GM12878 (cell line): ENCODE data around the gene SMOC2. TPM values are rescaled to one million over a fixed set of nuclear protein-coding genes. Genes with fewer than 3 reads are reported as not detected.

Source experiments
- BHLHE40 ChIP-seq, 2 experiments: fragments of 450-650 bp in 1 of 2; IDR thresholded peaks; 2 replicates each; pipeline ENCODE4 v1.6.1; 2011 to 2017; ENCODE audit warnings: low read depth in 2 of 2, borderline replicate concordance in 1 of 2, improper control_type of control experiment in 1 of 2, low read length in 1 of 2, mild to moderate bottlenecking in 1 of 2
- FOXK2 ChIP-seq: fragments of 450-650 bp; IDR thresholded peaks from 2 replicates; pipeline ENCODE4 v1.6.1; 2017; ENCODE audit warnings: mild to moderate bottlenecking, moderate library complexity
- HDGF ChIP-seq: fragments of 450-650 bp; IDR thresholded peaks from 2 replicates; pipeline ENCODE4 v1.6.1; 2016; ENCODE audit warnings: antibody characterized with exemption
- MTA2 ChIP-seq: fragments of 450-650 bp; IDR thresholded peaks from 2 replicates; pipeline ENCODE4 v1.6.1; 2016; ENCODE audit warnings: low read depth, mild to moderate bottlenecking, moderate library complexity
- RAD21 ChIP-seq: IDR thresholded peaks from 2 replicates; pipeline ENCODE4 v1.6.1; 2011; ENCODE audit warnings: mild to moderate bottlenecking, low read depth, low read length, moderate library complexity; ENCODE audit not compliant: insufficient read depth
- RBBP5 ChIP-seq: fragments of 200-600 bp; sonication (generic); conservative IDR thresholded peaks from 2 replicates; pipeline ENCODE4 v1.6.1; 2016
- SMAD5 ChIP-seq: IDR thresholded peaks from 2 replicates; pipeline ENCODE4 v1.6.1; 2016; ENCODE audit warnings: antibody characterized with exemption, low read depth
- SRF ChIP-seq, 2 experiments: IDR thresholded peaks; 2 replicates each; pipeline ENCODE4 v1.6.1; 2011; ENCODE audit warnings: low read depth in 2 of 2, low read length in 2 of 2, mild to moderate bottlenecking in 1 of 2, moderate library complexity in 1 of 2
- polyA plus RNA-seq, 11 experiments: library from polyadenylated mRNA; depleted of rRNA in 4 of 11; unstranded in 6 of 11; stranded (reverse) in 5 of 11; fragments of >200 nt; fragmentation: Nextera tagmentation in 4 of 11; fragmentation: Illumina TruSeq in 1 of 11; extraction: Ambion mirVana in 4 of 11; extraction: Trizol in 1 of 11; gene quantifications; 1 replicate in 1 of 11; 2 replicates in 10 of 11; pipeline versions ENCODE4 v1.2.1 to v1.2.3, GENCODE V29; 2011 to 2016; ENCODE audit warnings: inconsistent platforms in 2 of 11, missing spikeins in 2 of 11, low read depth in 1 of 11
- total RNA-seq, 4 experiments: library from RNA; depleted of rRNA in 3 of 4; stranded (reverse); fragments of >200 nt in 3 of 4; fragmentation: Illumina TruSeq in 1 of 4; extraction: Trizol in 1 of 4; gene quantifications; 2 replicates each; pipeline versions ENCODE4 v1.2.1 to v1.2.3, GENCODE V29; 2013 to 2021
- TF ChIP-seq, protein P1 (sequence below), 3 experiments: IDR thresholded peaks in 2 of 3; conservative IDR thresholded peaks in 1 of 3; 2 replicates each; pipeline ENCODE4 v1.5.1; 2011; ENCODE audit warnings: low read depth in 3 of 3, low read length in 3 of 3, mild to moderate bottlenecking in 3 of 3, control low read depth in 2 of 3, moderate library complexity in 2 of 3, inconsistent platforms in 1 of 3, mixed read lengths in 1 of 3; ENCODE audit not compliant: control insufficient read depth in 2 of 3, insufficient read depth in 1 of 3; ENCODE audit errors: extremely low read depth in 1 of 3
- TF ChIP-seq, protein P2 (sequence below): IDR thresholded peaks from 2 replicates; pipeline ENCODE4 v1.6.1; 2011; ENCODE audit warnings: low read depth, mild to moderate bottlenecking, low read length, moderate library complexity, borderline replicate concordance; ENCODE audit errors: extremely low read depth
- TF ChIP-seq, protein P3 (sequence below): fragments of 450-650 bp; formaldehyde crosslinking; IDR thresholded peaks from 2 replicates; pipeline ENCODE4 v1.4.0; 2020; ENCODE audit warnings: mild to moderate bottlenecking, moderate library complexity

SMOC2 gene
- total and polyA plus RNA-seq, 10 of the 15 experiments (the other 5 are each of a cell fraction or from before 2014, with no cell fraction given): 0.10 to 0.12 TPM; not detected in 8

DNA sequence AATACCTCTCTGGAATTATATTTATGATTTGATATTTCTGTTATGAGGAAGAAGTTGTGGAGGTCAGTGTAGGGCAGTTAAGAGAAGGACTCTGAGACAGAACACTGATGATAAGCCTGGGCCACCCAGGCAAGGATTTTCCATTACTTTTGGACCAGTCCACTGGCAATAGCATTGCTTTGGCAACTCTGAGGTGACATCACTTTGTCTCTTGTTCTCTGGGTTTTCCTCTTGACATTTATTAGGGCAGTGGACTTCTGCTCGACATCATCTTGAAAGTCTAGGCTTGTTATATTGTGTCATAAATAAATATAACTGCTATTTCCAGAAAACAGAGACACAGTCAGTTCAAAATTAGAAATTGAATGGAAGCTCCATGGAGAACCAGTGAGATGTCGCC is 268.0 kb downstream of the SMOC2 start (continued):
- TF ChIP-seq BHLHE40 (IDR thresholded peaks at IDR 0.05; ENCODE audit: borderline replicate concordance in 1 of 2, low read depth in 2 of 2, low read length in 1 of 2): no peak
- TF ChIP-seq RBBP5: no peak
- TF ChIP-seq, protein P1, sequence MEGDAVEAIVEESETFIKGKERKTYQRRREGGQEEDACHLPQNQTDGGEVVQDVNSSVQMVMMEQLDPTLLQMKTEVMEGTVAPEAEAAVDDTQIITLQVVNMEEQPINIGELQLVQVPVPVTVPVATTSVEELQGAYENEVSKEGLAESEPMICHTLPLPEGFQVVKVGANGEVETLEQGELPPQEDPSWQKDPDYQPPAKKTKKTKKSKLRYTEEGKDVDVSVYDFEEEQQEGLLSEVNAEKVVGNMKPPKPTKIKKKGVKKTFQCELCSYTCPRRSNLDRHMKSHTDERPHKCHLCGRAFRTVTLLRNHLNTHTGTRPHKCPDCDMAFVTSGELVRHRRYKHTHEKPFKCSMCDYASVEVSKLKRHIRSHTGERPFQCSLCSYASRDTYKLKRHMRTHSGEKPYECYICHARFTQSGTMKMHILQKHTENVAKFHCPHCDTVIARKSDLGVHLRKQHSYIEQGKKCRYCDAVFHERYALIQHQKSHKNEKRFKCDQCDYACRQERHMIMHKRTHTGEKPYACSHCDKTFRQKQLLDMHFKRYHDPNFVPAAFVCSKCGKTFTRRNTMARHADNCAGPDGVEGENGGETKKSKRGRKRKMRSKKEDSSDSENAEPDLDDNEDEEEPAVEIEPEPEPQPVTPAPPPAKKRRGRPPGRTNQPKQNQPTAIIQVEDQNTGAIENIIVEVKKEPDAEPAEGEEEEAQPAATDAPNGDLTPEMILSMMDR (IDR thresholded peaks at IDR 0.05 in 2 of 3, conservative IDR thresholded peaks at IDR 0.05 in 1 of 3; ENCODE audit: control insufficient read depth in 2 of 3, extremely low read depth in 1 of 3, insufficient read depth in 1 of 3, low read depth in 3 of 3, low read length in 3 of 3): no peak
- no peak for TF ChIP-seq SRF (IDR thresholded peaks at IDR 0.05; ENCODE audit: low read depth in 2 of 2, low read length in 2 of 2)
- TF ChIP-seq FOXK2: no peak
- no peak for TF ChIP-seq RAD21
- no peak for TF ChIP-seq MTA2
- TF ChIP-seq HDGF: no peak
- no peak for TF ChIP-seq SMAD5
- TF ChIP-seq, protein P2, sequence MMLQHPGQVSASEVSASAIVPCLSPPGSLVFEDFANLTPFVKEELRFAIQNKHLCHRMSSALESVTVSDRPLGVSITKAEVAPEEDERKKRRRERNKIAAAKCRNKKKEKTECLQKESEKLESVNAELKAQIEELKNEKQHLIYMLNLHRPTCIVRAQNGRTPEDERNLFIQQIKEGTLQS: no peak
- TF ChIP-seq, protein P3, sequence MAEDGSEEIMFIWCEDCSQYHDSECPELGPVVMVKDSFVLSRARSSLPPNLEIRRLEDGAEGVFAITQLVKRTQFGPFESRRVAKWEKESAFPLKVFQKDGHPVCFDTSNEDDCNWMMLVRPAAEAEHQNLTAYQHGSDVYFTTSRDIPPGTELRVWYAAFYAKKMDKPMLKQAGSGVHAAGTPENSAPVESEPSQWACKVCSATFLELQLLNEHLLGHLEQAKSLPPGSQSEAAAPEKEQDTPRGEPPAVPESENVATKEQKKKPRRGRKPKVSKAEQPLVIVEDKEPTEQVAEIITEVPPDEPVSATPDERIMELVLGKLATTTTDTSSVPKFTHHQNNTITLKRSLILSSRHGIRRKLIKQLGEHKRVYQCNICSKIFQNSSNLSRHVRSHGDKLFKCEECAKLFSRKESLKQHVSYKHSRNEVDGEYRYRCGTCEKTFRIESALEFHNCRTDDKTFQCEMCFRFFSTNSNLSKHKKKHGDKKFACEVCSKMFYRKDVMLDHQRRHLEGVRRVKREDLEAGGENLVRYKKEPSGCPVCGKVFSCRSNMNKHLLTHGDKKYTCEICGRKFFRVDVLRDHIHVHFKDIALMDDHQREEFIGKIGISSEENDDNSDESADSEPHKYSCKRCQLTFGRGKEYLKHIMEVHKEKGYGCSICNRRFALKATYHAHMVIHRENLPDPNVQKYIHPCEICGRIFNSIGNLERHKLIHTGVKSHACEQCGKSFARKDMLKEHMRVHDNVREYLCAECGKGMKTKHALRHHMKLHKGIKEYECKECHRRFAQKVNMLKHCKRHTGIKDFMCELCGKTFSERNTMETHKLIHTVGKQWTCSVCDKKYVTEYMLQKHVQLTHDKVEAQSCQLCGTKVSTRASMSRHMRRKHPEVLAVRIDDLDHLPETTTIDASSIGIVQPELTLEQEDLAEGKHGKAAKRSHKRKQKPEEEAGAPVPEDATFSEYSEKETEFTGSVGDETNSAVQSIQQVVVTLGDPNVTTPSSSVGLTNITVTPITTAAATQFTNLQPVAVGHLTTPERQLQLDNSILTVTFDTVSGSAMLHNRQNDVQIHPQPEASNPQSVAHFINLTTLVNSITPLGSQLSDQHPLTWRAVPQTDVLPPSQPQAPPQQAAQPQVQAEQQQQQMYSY: no peak
